Measurements from ENCODE around the gene ZSCAN32.

Gene ZSCAN32

DNA sequence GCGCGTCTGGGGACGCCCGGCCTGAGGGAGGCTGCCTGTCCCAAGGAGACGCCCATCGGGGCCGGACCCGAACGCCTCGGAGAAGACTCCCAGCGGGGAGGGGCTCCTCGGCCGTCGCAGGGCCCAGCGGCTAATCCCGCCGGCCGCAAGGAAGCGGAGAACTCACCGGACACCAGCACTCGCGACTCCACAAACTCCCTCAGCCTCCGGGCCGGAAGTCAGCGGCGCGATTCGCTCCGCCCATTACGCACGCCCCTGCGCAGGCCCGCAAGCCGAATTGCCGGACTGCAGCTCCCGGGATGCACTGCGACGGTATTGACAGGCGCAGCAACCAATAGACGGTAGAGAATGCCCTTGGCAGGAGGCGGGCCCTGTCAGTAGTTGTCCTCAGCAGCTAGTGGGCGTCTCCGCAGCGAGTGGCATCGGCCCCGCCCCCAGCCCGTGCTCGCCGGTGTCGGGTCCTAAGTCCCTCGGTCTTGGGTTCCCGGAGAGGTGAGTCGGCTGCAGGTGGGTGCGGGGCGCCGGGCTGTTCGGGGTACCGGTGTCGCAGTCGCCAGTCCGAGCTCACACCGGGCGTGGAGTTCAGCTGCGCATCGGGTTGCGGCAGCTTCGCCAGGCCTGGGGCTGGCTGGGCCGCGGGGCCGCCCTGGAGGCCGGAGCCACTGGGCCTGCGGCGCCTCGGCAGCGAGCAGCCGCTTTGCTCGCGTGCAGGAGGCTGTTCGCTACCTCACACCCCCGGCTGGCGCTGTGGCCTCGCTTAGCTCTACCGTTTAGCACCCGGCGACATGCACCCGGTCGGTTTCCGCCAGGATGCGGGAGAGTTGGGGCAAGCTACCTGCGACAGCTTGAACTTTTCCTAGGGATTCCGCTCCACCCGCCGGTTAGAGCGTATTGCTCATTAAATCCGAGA, at the start of gene ZSCAN32, which contains the start of gene ZNF174:
Gene ZSCAN32, minus strand, starts transcription at position 226 of the 910 bp plus-strand sequence. CDS start 3,447 bp downstream, outside the sequence.
Gene ZNF174, plus strand, starts transcription at position 437 of the 910 bp plus-strand sequence. CDS start 790 bp downstream, outside the sequence.
- DNase-seq, result peak; percentile 98 to 99

DNA sequence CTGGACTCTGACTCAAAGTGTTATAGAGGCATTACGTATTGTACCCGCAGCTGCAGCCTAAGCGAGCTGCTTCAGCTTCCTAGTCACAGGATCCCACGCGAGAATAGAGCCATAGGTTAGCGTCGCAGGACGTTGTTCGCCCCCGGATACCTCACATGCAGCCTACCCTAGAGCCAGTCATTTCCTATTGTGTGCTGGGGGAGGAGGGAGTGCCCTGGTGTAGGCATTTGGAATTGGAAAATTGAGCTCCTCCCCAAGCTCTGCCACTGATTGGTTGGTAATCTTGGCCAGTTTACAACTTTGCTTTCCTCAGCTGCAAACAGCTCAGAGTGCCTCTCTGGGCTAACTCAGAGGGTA, 43.2 kb upstream of the ZSCAN32 start:
- peak; percentile 48 to 60 for DNase-seq

- DNase-seq, result peak; percentile 78 to 85
Measured at GRCh38 chr16:3443108-3444031, 42.6 kb upstream of the ZSCAN32 start, which contains the start of the genes NAA60 and ZNF597. NAA60 (plus strand) TSS chr16:3443680; CDS start chr16:3476228, 32,548 bp downstream. ZNF597 (minus strand) TSS chr16:3443504; CDS start chr16:3443153, 351 bp downstream.

- DNase-seq, result no peak
Measured at GRCh38 chr16:3439637-3440036, 38.8 kb upstream of the ZSCAN32 start.

DNA sequence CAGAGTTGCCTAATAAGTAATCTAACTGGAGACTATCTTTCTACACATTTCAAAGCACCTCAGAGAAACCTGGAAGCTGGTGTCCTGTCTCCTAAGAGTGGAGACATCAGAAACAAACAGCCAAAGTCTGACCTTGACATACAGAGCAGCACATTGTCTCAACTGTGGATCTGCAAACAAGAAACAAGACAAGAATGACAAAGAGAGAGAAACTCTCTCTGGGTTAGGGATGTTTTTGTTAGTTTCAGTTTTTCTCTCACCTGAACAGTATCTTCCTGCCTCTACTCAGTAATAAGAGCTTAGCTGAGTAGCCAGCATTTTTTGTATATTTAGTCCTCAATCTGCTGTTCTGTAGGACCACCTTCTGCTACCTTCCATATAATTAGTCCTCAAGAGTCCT, 33.6 kb upstream of the ZSCAN32 start:
- no peak for DNase-seq

DNA sequence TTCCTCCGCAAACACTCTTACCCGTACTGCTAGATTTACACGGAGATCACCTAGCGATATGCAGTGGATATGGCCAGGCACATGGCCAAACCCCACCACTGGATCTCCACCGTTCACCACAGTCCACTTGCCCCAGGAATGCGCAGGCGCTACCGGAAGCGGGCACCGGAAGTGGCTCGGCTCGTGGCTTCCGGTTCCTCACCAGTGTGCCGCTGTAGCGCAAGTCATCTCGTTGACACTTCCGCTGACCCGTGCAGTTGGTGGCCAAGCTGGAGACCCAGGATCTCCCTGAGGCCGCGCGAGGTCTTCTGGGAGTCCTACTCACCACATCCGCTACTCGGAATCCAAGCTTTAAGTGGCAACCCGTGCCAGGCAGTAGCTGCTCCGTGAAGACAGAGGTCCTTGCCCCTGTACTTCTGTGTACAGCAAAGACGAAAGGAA, 31.0 kb upstream of the ZSCAN32 start:
- DNase-seq, result peak; percentile 71 to 76

DNA sequence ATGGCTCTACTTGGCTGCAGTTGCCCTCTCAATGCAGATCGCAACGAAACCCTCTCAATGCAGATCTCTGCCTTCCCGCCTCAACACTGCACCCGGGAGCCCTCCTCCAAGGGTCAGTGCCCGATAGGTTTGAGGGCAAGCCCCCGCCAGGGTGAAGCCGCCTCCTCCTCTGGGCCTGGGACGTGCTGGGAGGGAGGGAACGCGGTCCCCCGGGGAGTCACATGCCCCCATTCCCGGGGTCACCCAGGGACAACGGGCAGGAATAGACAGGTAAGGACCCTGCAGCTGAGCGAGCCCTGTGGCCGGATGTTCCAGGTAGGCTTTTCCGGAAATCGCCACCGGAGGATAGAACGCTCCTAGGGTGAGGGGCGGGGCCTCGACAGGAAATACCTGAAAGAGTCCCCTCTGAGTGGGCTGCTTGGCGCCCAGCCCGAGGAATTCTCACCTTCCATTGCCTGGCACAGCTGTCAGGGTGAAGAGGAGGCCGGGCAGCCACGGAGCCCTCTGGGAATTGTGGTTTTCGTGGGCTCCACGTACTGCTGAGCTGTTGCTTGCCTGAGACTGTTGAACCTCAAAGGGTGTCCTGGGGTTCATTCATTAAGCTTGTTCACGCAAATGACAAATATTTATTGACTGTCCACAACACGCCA, 13.1 kb upstream of the ZSCAN32 start:
- no peak for DNase-seq

DNA sequence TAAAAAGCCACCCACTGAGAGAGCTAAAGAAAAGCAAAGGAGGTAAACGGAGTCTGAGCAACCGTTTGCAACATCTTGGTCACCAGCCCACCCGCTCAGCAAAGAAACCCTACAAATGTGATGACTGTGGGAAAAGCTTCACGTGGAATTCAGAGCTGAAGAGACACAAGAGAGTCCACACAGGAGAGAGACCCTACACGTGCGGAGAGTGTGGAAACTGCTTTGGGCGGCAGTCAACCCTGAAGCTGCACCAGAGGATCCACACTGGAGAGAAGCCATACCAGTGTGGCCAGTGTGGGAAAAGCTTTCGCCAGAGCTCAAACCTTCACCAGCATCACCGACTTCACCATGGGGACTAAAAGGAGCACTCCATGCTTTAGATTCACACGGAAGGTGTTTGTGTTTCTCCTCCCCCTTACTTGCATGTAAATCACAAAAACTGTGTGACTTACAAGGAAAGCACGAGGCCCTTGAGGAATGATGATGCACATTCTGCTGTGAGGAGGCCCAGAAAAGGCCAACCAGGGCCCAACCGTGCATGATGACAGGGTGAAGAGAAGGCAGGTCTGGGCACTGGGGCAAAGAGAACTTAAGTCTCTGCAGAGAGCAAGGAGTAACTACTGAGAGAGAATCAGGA, 7.9 kb upstream of the ZSCAN32 start:
- no peak for DNase-seq

- no peak for DNase-seq
Measured at GRCh38 chr16:3401719-3402397, 1.1 kb upstream of the ZSCAN32 start.

GRCh38 chr16:3400446-3400778, 392 bp downstream of the ZSCAN32 start:
- DNase-seq, result no peak

DNA sequence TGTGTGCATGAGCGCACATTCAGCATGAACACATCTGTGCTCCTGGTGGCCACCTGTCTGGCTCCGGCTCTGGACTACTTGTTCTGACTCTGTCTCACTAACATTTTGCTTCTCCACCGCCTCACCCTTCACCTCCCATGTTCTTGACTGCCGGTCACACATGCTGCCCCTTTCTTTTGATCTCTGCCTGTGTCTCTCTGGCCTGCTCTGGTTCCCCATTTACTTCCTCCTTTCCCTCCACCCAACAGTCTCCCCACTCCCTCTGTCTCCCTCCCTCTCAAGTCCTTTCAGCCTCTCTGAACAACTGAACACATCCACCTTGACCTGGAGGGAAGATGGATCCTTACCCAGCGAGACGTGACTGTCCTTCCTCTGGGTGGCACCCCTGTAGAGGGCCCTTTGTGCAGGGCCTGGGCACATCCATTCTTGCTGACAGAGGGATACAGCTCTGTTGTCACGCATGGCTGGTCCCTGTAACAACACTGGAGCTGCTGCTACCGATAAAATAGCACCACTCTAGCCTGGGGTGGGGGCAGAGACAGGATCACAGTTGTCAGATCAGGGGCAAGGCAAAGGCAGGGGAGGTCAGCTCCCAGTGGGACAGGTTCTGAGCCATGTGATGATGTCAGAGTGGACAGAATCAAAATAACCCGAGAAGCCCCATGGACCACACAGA, 11.0 kb downstream of the ZSCAN32 start:
- DNase-seq, result no peak

DNA sequence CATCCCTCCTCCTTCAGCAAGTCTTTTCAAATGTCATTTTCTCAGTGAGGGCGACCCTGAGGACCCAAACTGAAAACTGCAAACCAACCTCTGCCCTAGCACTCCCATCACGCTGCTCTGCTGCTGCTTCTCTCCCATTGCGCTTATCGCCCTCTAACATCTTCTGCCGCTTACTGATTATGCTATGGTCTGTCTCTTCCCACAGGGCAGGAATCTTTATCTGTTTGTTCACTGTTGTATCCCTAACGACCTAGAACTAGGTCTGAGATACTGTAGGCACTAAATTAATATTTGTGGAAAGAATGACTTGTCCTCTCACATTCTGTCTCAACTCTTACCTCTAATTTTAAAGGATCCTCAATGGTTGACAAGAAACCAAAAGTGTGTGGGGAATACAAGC, 12.5 kb downstream of the ZSCAN32 start:
- no peak for DNase-seq

- DNase-seq, result peak in 1 of 2 experiments; percentile 27
Measured at GRCh38 chr16:3383045-3383448, 17.8 kb downstream of the ZSCAN32 start.

DNA sequence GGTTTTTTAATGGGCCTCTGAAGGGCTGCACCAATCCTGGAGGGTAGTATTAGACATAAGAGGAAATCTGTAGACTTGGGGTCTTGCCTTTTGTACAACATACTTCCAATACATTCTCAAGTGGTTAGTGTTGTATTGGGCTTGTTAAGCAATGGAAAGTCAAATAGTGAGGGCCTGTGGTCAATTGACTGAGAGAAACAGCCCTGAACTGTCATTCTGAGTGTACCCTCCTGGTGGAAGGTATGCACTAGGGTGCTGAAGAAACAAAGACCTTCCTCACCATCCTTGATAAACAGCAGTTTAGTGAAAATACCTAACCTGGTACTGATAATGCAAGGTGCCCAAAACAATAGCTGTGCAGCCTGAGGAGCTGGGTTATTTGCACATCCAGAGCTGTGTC, 22.9 kb downstream of the ZSCAN32 start:
- DNase-seq, result no peak

DNA sequence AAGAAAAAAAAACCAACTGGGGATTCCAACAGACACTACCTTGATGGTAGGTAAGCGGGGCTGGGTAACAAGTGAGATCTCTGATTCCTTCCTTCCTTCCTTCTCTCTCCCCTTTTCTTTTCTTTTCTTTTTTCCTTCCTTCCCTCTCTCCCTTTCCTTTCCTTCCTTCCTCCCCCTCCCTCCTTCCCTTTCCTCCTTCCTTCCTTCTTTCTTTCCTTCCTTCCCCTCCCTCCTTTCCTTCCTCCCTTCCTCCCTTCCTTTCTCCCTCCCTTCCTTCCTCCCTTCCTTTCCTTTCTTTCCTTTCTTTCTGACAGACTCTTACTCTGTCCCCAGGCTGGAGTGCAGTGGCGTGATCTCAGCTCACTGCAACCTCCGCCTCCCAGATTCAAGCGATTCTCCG, 25.1 kb downstream of the ZSCAN32 start:
- no peak for DNase-seq

- no peak for DNase-seq
Measured at GRCh38 chr16:3369073-3369472, 31.7 kb downstream of the ZSCAN32 start.

- DNase-seq, result peak; percentile 89
Measured at GRCh38 chr16:3364774-3365427, 35.9 kb downstream of the ZSCAN32 start.

DNA sequence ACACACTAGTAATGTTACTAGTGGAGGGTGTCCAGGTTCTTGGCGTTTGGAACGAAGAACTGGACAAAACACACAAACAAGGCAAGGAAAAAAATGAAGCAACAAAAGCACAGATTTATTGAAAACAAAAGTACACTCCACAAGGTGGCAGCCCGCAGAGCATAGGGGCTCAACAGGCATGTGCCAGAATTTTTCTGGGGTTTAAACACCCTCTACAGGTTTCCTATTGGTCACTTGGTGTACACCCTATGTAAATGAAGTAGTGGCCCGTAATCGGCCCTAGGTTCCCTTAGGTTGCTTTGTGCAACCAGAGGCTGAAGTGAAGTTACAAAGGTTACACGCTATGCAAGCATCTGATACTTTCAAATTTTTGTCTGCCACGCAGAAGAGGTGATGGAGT, 37.0 kb downstream of the ZSCAN32 start:
- DNase-seq, result no peak

- DNase-seq, result no peak
Measured at GRCh38 chr16:3362931-3363330, 37.9 kb downstream of the ZSCAN32 start.

DNA sequence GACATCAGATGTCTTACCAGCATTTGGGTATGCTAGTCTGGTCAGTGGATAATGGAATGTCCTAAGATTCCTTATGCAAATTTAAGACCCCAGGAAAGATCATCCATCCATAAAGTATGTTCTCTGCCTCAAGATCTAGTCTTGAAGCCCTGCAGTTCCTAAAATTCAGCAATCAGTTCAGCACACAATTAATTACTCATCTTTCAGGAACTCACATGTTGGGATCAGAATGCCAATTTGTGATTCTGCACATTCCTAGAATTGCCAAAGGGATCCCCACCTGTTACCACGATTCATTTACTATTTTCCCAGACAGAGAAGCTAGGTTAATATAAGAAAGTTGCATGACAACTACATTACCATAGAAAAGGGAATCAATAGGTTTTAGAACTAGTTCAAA, 41.9 kb downstream of the ZSCAN32 start:
- DNase-seq, result no peak

DNA sequence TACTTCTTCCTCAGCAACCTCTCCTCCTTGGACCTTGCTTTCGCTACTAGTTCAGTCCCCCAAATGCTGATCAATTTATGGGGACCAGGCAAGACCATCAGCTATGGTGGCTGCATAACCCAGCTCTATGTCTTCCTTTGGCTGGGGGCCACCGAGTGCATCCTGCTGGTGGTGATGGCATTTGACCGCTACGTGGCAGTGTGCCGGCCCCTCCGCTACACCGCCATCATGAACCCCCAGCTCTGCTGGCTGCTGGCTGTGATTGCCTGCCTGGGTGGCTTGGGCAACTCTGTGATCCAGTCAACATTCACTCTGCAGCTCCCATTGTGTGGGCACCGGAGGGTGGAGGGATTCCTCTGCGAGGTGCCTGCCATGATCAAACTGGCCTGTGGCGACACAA, 44.7 kb downstream of the ZSCAN32 start:
- no peak for DNase-seq
